Upper lobe of left lung (tissue), 4 donors: ENCODE measurements around the gene TMEM25.

Experiments
- POLR2A ChIP-seq, 4 donors: fragments of 450-650 bp; IDR thresholded peaks; one replicate each; pipeline ENCODE4 v1.5.1; 2016 to 2017; ENCODE audit warnings: antibody characterized with exemption in 4 of 4, mild to moderate bottlenecking in 2 of 4
- POLR2AphosphoS5 ChIP-seq, 2 donors: sonication (generic); formaldehyde crosslinking; IDR thresholded peaks; one replicate each; pipeline ENCODE4 v1.5.1; 2017; ENCODE audit warnings: antibody characterized with exemption in 2 of 2
- TF ChIP-seq, protein P1 (sequence below), 6 experiments: fragments of 450-650 bp in 4 of 6; fragments of 200-600 bp in 2 of 6; sonication (generic) in 2 of 6; IDR thresholded peaks; one replicate each; pipeline ENCODE4 v1.5.1; 2016 to 2019; ENCODE audit warnings: antibody characterized with exemption in 6 of 6

DNA sequence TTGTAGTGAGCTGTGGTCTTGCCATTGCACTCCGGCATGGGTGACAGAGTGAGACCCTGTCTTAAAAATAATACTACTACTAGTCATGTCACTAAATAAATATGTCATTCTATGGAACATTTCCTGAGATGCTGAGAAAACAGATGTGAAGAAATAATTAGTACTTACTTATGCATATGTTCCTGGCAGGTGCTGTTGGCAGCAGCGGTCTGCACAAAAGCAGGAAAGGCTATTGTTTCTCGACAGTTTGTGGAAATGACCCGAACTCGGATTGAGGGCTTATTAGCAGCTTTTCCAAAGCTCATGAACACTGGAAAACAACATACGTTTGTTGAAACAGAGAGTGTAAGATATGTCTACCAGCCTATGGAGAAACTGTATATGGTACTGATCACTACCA, 50.1 kb downstream of the TMEM25 start:
- TF ChIP-seq, protein P1, sequence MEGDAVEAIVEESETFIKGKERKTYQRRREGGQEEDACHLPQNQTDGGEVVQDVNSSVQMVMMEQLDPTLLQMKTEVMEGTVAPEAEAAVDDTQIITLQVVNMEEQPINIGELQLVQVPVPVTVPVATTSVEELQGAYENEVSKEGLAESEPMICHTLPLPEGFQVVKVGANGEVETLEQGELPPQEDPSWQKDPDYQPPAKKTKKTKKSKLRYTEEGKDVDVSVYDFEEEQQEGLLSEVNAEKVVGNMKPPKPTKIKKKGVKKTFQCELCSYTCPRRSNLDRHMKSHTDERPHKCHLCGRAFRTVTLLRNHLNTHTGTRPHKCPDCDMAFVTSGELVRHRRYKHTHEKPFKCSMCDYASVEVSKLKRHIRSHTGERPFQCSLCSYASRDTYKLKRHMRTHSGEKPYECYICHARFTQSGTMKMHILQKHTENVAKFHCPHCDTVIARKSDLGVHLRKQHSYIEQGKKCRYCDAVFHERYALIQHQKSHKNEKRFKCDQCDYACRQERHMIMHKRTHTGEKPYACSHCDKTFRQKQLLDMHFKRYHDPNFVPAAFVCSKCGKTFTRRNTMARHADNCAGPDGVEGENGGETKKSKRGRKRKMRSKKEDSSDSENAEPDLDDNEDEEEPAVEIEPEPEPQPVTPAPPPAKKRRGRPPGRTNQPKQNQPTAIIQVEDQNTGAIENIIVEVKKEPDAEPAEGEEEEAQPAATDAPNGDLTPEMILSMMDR (IDR thresholded peaks at IDR 0.05) = no peak
- TF ChIP-seq POLR2AphosphoS5 (IDR thresholded peaks at IDR 0.05) (no peak), POLR2A (IDR thresholded peaks at IDR 0.05) (no peak)
